GM19328 (cell line): ENCODE results near the gene NUCB1.

Experiments
- ATAC-seq: cut with Tn5 transposase; IDR thresholded peaks from one replicate; pipeline ENCODE4 v1.9.1; 2021; ENCODE audit warnings: mild to moderate bottlenecking, moderate library complexity; ENCODE audit not compliant: unreplicated experiment

The NUCB1 gene

GRCh38 chr19:48928164-48929025, 28.3 kb downstream of the NUCB1 start:
- no peak for ATAC-seq

DNA sequence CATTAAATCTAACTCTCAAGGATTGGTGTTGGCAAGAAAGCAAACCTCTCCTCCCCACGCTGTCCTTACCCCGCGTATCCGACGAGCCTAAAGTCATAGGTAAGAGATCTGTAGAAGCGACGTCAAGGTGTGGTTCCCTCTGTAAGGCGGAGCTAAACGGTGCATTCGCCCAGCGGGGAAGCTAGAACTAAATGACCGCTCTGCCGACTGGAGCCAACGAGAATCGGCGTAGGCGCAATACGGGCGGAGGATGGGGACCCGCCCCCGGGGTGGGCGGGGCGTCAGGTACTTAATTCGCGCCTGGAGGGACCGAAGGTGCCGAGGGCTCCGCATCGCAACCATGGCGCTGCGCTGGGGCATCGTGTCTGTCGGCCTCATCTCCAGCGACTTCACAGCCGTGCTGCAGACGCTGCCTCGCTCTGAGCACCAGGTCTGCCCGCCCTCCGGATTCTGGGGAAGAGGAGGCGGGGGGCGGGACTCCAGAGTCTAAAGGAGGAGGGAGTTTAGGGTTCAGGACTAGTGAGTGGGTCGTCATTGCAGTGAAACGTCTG, 33.3 kb downstream of the NUCB1 start, which contains the start of gene DHDH:
Gene DHDH, plus strand, starts transcription at position 318 of the 551 bp plus-strand sequence. Its CDS starts 23 bp downstream, at position 341.
- ATAC-seq: no peak

DNA sequence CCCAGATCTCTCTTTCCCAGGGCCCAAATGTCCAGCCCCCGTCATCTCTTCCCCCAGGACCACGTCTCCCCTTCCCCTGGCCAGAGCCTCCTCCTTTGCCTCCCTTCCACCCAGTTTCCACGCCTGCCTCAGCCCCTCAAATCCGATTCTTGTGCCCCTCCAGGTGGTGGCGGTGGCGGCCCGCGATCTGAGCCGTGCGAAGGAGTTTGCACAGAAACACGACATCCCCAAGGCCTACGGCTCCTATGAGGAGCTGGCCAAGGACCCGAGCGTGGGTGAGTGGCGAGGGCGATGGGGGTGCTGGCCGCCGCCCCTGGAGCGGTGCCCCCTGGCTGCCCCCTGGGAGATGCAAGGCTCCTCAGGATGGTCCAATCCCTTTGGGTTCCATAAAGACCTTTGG, 34.7 kb downstream of the NUCB1 start:
- no peak for ATAC-seq

DNA sequence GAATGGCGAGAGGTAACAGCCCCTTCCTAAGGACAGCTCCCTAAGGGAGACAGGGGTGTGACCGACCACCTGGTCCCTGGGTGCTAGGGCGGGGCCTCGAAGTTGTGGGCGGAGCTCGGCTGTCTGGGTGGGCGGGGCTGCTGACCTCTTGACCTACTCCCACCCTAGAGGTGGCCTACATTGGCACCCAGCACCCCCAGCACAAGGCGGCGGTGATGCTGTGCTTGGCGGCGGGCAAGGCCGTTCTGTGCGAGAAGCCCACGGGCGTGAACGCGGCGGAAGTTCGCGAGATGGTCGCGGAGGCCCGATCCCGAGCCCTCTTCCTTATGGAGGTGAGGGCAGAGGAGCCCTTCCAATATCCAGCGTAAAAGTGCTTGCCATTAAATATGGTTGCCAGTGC, 35.8 kb downstream of the NUCB1 start:
- ATAC-seq: no peak

DNA sequence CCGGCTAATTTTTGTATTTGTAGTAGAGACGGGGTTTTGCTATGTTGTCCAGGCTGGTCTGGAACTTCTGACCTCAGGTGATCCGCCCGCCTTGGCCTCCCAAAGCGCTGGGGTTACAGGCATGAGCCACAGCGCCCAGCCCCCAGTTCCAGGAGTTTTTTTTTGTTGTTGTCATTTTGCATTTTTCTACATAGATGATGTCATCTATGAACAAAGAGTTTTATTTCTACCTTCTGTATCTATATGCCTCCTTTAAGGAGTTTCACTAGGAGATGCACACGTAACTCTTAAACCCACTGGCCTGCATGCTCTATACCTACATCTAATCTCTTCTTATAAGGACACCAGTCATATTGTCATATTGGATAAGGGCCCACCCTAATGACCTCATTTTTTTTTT, 38.1 kb downstream of the NUCB1 start:
- no peak for ATAC-seq

GRCh38 chr19:48940902-48941301, 40.8 kb downstream of the NUCB1 start:
- no peak for ATAC-seq

- no peak for ATAC-seq
Measured at GRCh38 chr19:48943081-48943480, 43.0 kb downstream of the NUCB1 start.

- no peak for ATAC-seq
Measured at GRCh38 chr19:48945415-48945814, 45.3 kb downstream of the NUCB1 start.

DNA sequence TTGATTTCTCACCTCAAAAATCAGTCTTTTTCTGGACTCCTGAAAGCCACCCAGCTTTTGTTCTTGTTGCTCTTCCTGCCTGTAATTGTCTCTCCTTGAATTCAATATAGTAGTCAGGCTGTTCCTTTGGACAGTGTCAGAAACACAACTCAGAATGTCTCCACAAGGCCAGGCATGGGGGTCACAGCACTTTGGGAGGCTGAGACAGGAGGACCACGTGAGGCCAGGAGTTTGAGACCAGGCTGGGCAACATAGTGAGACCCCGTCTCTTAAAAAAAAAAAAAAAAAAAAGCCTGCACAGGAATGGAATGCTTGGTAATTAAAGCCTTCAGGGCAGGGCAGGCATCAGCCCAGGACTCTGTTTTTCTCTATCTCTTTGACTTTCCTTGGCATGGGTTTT, 45.7 kb downstream of the NUCB1 start:
- no peak for ATAC-seq

GRCh38 chr19:48946463-48947257, 46.5 kb downstream of the NUCB1 start:
- ATAC-seq: no peak

GRCh38 chr19:48947258-48947542, 47.1 kb downstream of the NUCB1 start:
- no peak for ATAC-seq

GRCh38 chr19:48950159-48950558, 50.0 kb downstream of the NUCB1 start:
- no peak for ATAC-seq

DNA sequence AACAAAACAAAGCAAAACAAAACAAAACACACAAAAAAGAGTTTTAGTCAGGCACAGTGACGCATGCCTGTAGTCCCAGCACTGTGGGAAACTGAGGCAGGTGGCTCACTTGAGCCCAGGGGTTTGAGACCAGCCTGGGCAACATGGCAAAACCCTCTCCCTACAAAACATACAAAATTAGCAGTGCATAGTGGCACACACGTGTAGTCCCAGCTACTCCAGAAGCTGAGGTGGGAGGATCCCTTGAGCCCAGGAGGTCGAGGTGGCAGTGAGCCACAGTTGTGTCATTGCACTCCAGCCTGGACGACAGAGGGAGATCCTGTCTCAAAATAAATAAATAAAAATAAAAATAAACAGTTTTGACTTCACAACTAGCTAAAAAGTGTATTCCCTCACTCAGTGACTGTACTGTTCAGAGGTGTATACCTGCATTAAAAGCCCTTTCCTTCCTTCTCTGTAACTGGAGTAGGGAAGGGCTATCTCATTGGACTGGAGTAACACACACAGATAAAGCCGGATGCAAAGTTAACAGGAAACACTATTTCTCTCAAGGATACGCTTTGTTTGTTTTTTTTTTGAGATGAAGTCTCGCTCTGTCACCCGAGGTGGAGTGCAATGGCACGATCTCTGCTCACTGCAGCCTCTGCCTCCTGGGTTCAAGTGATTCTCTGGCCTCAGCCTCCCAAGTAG, 50.9 kb downstream of the NUCB1 start:
- ATAC-seq: no peak

DNA sequence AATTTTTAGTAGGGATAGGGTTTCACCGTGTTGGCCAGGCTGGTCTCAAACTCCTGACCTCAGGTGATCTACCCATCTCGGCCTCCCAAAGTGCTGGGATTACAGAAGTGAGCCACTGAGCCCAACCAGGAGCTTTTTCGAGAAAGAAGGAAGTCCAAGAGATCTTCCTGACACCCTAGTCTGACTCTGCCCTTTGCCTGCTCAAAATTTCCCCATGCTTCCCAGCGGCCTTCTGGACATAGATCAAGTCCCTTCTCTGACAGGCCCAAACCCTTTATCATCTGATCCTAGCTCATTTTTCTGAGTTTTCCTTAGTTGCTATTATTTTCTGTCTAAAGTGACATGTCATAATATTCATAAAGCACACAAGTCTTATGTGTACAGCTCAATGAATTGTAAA, 53.0 kb downstream of the NUCB1 start:
- ATAC-seq: no peak

- ATAC-seq: no peak
Measured at GRCh38 chr19:48953990-48954594, 54.0 kb downstream of the NUCB1 start.

GRCh38 chr19:48954595-48955307, 54.6 kb downstream of the NUCB1 start, which contains the start of gene BAX:
Gene BAX (plus strand): TSS chr19:48954875. CDS start chr19:48954929, 54 bp downstream.
- ATAC-seq: peak; percentile 82

DNA sequence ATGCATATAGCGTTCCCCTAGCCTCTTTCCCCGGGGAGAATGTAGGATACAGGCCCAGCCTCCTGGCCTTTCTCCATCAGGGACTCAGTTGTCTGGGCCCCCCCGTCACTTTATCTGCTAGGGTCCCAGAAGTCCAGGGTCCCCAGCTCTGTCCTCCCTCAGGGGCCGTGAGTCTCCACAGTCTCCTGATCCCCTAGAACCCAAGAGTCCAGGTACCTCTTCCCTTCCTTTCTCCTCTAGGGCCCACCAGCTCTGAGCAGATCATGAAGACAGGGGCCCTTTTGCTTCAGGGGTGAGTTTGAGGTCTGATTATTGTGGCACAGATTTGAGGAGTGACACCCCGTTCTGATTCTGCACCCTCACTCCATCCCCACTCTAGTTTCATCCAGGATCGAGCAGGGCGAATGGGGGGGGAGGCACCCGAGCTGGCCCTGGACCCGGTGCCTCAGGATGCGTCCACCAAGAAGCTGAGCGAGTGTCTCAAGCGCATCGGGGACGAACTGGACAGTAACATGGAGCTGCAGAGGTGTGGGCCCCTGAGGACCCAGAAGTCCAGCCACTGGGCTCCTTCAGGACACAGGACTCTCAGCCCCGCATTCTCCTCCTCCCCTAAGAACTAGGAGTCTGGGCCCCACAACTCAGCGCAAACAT, 55.3 kb downstream of the NUCB1 start:
- no peak for ATAC-seq

DNA sequence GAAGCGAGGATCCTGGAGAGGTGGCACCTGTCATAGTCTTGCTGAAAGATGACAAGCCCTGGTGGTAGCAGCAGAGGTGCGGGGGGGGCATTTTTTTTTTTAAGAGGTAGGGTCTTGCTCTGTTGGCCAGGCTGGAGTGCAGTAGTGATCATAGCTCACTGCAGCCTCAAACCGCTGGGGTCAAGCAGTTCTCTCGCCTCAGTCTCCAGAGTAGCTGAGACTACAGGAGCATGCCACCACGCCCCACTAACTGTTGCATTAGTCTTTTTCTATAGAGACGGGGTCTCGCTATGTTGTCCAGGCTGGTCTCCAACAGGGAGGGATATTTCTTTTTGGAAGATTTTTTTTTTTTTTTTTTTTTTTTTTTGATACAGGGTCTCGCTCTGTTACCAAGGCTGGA, 57.9 kb downstream of the NUCB1 start:
- no peak for ATAC-seq

- ATAC-seq: no peak
Measured at GRCh38 chr19:48959341-48960239, 59.5 kb downstream of the NUCB1 start.
